ENCODE results near the gene SLAIN2.

The SLAIN2 gene

DNA sequence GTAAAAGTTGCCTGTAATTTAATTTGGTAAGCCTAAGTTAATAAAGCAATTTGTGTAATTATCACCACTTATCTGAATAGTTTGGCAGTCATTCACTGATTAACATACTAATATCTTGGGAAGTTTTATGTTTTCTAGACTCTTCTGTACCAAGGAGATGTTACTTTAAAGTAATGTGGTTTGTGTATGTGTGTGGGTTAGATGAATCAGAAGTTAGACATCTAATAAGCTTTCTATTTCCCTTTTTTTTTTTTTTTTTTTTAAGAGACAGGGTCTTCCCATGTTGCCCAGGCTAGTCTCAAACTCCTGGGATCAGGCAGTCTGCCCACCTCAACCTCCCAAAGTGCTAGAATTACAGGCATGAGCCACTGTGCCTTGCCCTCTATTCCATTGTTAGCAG is 5.3 kb downstream of the SLAIN2 start:
- no peak for DNase-seq (ENCODE audit: extremely low read depth, insufficient read length)
- Histone ChIP-seq H3K4me3 (replicated peaks; ENCODE audit: low read depth, low read length) (no peak overlapping the region), H3K36me3 (ENCODE audit: control insufficient read depth, insufficient read depth, low read length) (no peaks in the 10 kb centered on the region), H3K27me3 (replicated peaks; ENCODE audit: control insufficient read depth, insufficient read depth, low read length) (no peaks in the 10 kb centered on the region)
- TF ChIP-seq, protein P1, sequence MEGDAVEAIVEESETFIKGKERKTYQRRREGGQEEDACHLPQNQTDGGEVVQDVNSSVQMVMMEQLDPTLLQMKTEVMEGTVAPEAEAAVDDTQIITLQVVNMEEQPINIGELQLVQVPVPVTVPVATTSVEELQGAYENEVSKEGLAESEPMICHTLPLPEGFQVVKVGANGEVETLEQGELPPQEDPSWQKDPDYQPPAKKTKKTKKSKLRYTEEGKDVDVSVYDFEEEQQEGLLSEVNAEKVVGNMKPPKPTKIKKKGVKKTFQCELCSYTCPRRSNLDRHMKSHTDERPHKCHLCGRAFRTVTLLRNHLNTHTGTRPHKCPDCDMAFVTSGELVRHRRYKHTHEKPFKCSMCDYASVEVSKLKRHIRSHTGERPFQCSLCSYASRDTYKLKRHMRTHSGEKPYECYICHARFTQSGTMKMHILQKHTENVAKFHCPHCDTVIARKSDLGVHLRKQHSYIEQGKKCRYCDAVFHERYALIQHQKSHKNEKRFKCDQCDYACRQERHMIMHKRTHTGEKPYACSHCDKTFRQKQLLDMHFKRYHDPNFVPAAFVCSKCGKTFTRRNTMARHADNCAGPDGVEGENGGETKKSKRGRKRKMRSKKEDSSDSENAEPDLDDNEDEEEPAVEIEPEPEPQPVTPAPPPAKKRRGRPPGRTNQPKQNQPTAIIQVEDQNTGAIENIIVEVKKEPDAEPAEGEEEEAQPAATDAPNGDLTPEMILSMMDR (IDR thresholded peaks at IDR 0.05; ENCODE audit: insufficient read depth, low read length, poor library complexity, severe bottlenecking), result no peak

DNA sequence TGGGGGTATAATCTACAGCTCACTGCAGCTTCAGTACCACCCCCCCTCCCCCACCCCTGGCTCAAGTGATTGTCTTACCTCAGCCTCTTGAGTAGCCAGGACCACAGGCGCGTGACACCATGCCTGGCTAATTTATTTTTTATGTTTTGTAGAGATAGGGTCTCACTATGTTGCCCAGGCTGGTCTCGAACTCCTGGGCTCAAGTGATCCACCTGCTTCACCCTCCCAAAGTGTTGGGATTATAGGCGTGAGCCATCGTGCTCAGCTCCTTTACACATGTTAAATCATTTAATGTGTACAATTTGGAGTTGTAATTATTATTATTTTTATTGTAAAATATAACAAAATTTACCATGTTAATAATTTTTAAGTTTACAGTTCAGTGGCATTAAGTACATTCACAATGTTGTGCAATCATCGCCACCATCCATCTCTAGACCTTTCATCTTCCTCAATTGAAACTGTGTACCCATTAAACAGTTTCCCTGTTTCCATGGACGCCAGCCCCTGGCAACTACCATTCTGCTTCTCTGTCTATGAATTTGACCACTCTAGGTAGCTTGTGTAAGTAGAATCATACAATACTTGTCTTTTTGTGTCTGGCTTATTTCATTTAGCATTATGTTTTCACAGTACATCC is 6.1 kb downstream of the SLAIN2 start:
- TF ChIP-seq, protein P1 (IDR thresholded peaks at IDR 0.05; ENCODE audit: insufficient read depth, low read length, poor library complexity, severe bottlenecking), result no peak
- no peak overlapping the region for H3K4me3 ChIP-seq (replicated peaks; ENCODE audit: low read depth, low read length)
- DNase-seq (ENCODE audit: extremely low read depth, insufficient read length), result no peak

DNA sequence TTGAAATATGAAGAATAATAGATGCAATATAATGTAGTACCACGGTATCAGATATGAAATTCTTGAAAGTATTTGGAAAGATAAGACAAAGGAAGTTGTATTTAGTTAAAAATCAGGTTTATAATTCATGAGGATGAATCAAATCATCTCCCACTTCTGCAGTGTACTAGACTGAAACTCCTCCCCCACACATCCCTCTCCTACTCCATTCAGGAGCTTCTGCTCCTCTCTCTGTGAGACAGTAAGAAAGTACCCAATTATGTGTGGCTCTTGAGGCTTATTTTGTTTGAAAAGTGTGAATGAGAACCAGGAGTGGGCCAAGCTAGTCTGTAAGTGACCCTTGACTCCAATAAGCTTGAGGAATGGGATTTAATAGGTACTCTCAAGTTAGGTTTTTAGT is 9.5 kb downstream of the SLAIN2 start:
- Histone ChIP-seq H3K36me3 (ENCODE audit: control insufficient read depth, insufficient read depth, low read length) (no peaks in the 10 kb centered on the region), H3K27me3 (replicated peaks; ENCODE audit: control insufficient read depth, insufficient read depth, low read length) (no peaks in the 10 kb centered on the region), H3K4me3 (replicated peaks; ENCODE audit: low read depth, low read length) (no peak overlapping the region)
- TF ChIP-seq, protein P1 (IDR thresholded peaks at IDR 0.05; ENCODE audit: insufficient read depth, low read length, poor library complexity, severe bottlenecking), result no peak
- no peak for DNase-seq (ENCODE audit: extremely low read depth, insufficient read length)

More for the DNA sequence above, 6.1 kb downstream of the SLAIN2 start:
- Histone ChIP-seq H3K36me3 (ENCODE audit: control insufficient read depth, insufficient read depth, low read length) (no peaks in the 10 kb centered on the region), H3K27me3 (replicated peaks; ENCODE audit: control insufficient read depth, insufficient read depth, low read length) (no peaks in the 10 kb centered on the region)

DNA sequence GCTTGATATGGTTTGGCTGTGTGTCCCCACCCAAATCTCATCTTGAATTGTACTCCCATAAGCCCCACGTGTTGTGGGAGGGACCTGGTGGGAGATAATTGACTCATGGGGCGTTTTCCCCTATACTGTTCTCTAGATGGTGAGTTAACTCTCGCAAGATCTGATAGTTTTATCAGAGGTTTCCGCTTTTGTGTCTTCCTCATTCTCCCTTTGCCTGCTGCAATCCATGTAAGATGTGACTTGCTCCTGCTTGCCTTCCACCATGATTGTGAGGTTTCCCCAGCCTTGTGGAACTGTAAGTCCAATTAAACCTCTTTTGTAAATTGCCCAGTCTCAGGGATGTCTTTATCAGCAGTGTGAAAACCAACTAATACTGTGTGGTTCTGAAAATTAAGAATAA is 11.5 kb downstream of the SLAIN2 start:
- Histone ChIP-seq H3K27me3 (replicated peaks; ENCODE audit: control insufficient read depth, insufficient read depth, low read length) (no peaks in the 10 kb centered on the region), H3K4me3 (replicated peaks; ENCODE audit: low read depth, low read length) (no peak overlapping the region), H3K36me3 (ENCODE audit: control insufficient read depth, insufficient read depth, low read length) (no peaks in the 10 kb centered on the region)
- TF ChIP-seq, protein P1 (IDR thresholded peaks at IDR 0.05; ENCODE audit: insufficient read depth, low read length, poor library complexity, severe bottlenecking), result no peak
- DNase-seq (ENCODE audit: extremely low read depth, insufficient read length), result no peak

DNA sequence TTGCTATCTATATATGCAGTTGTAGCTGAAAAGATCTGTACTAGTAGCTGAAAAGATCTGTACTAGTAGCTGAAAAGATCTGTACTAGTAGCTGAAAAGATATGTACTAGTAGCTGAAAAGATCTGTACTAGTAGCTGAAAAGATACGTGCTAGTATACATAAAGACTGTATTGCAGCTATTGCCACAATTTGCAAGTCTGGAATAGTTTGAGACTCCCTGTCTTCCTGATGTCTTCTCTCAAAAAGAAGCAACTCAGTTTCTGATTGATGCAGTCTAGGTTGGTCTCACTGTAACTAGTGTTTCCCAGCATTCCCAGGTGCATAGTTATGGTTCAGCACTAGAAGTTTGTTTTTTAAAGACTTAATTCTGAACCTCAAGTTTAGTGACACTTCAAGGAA is 15.0 kb downstream of the SLAIN2 start:
- TF ChIP-seq, protein P1 (IDR thresholded peaks at IDR 0.05; ENCODE audit: insufficient read depth, low read length, poor library complexity, severe bottlenecking), result no peak

More for the DNA sequence above, 15.0 kb downstream of the SLAIN2 start:
- Histone ChIP-seq H3K27me3 (replicated peaks; ENCODE audit: control insufficient read depth, insufficient read depth, low read length) (no peaks in the 10 kb centered on the region), H3K36me3 (ENCODE audit: control insufficient read depth, insufficient read depth, low read length) (no peaks in the 10 kb centered on the region), H3K4me3 (replicated peaks; ENCODE audit: low read depth, low read length) (no peak overlapping the region)
- DNase-seq (ENCODE audit: extremely low read depth, insufficient read length), result no peak

Measured in GM06990 (cell line).